Renal cortical epithelial cell (primary cell): ENCODE measurements around the gene SLC19A1. TPM values are rescaled to one million over a fixed set of nuclear protein-coding genes. Genes with fewer than 3 reads are reported as not detected.

Experiments used
- DNase-seq: peaks from one replicate; pipeline ENCODE4 v3.0.0-alpha.2; 2011; ENCODE audit warnings: low read depth
- total RNA-seq: library from RNA; depleted of rRNA; stranded (reverse); fragments of >200 nt; gene quantifications from 2 replicates; pipeline ENCODE4 v1.2.3, GENCODE V29; 2014

Gene SLC19A1
- total RNA-seq, 1 donor from 2014 or later: 8.2 TPM

DNA sequence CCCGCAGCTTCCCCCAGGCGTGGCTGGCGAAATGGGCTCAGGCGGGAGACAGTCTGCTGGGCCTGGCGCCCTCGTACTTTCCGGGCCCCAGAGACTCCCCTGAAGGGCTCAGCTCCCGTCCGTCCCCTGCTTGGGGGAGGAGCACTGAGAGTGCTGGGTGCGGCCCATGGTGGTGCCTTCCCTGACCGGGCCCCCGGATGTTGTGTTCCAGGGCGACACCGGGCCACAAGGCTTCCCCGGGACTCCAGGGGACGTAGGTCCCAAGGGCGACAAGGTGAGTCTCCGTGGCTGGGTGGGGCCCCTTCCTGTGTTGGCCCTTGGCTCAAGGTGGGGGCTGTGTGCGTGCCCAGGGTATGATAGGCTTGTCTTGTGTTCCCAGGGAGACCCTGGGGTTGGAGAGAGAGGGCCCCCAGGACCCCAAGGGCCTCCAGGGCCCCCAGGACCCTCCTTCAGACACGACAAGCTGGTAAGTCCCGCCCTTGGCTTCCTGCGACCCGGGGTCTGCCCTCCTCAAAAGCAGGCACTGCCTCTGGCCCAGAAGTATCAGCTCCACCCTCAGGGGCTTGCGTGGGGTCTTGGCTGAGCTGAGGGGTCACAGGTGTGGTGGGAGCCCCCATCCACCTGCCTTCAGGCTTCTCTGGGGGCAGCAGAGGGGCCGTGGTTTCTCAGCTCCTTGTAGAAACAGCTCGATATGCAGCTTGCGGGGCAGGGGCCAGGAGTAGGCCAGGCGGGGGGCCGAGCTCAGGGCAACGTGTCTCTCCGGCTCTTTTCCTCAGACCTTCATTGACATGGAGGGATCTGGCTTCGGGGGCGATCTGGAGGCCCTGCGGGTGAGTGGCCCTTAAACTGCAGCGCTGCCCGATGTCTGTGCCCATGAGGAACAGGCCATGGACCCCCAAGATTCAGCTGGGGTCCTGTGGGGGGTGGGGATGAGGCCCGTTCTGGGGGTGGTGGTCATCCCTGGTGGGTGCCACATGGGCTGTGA, 62.3 kb downstream of the SLC19A1 start:
- DNase-seq: no peak

GRCh38 chr21:45478816-45479669, 63.2 kb downstream of the SLC19A1 start:
- no peak for DNase-seq

- DNase-seq: no peak
These were observed 64.0 kb downstream of the SLC19A1 start for GRCh38 chr21:45478115-45478801.

GRCh38 chr21:45477176-45478114, 64.8 kb downstream of the SLC19A1 start:
- DNase-seq: no peak

DNA sequence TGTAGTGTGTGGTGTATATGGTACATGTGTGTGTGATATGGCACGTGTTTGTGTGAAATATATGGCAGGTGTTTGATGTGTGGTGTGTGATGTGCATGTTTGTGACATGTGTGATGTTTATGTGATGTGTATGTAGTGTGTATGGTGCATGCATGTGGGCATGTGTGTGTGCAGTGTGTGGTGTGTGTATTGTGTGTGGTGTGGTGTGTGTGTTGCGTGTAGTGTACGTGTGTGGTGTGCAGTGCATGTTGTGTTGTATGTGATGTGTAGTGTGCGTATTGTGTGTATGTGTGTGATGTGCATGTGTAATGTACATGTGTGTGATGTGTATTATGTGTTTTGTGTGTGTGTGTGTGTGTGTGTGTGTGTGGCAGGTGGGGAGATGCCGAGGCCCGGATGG, 65.7 kb downstream of the SLC19A1 start:
- no peak for DNase-seq

DNA sequence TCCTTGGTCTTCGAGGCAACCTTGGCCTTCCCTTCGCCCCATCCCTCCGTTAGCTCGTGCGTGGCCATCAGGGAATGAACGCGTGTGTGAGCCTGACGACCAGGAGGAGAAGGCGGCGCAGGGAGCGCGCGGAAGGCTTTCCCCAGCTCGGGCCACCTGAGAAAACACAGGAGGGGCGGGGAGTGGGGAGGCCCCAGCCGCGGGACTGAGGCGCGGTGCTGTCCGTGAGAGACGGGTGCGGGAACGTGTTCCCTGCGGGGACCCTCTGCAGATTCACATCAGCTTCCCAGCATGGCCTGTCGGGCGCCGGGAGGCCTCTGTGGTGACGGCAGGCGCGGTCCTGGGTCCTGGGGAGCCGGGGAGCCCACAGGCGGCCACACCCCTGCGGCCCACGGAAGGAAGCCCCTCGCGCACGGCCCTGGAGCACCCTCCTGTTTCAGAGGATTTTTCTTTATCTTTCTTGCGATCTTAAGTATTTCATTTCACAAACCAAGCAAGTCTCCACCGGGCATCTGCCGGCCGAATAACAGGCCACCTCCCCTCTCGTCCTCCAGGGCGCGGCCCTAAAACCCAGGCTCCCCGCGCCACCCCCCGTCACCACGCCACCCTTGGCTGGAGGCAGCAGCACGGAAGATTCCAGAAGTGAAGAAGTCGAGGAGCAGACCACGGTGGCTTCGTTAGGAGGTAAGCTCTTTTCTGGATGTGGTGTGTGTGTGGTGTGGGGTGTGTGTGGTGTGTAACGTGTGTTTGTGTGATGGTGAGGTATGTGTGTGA, 66.3 kb downstream of the SLC19A1 start:
- no peak for DNase-seq

- no peak for DNase-seq
These were observed 67.1 kb downstream of the SLC19A1 start for GRCh38 chr21:45475004-45475685.

DNA sequence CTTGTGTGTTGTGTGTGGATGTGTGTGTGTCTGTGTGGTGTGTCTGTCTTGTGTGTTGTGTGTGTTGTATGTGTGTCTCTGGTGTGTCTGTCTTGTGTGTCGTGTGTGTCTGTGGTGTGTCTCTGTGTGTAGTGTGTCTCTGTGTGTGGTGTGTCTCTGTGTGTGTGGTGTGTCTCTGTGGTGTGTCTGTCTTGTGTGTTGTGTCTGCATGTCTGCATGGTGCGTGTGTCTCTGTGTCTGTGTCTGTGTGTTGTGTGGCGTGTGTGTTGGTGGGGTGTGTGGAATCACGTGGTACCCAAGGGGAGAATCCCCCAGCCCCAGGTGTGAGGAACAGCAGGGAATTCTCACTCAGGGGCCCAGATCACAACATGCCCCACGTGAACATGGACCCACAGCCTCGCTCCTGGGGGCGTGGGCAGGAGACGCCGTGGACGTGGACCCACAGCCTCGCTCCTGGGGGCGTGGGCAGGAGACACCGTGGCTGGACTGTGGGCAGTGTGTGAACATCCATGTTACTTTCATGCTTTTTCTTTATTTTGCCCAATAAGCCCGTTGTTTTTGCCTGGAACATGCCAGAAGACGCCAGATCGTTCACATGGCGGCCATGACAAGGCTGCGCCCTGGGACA, 67.8 kb downstream of the SLC19A1 start:
- no peak for DNase-seq

- no peak for DNase-seq
These were observed 68.5 kb downstream of the SLC19A1 start for GRCh38 chr21:45473496-45474322.

GRCh38 chr21:45472445-45473365, 69.5 kb downstream of the SLC19A1 start:
- no peak for DNase-seq

DNA sequence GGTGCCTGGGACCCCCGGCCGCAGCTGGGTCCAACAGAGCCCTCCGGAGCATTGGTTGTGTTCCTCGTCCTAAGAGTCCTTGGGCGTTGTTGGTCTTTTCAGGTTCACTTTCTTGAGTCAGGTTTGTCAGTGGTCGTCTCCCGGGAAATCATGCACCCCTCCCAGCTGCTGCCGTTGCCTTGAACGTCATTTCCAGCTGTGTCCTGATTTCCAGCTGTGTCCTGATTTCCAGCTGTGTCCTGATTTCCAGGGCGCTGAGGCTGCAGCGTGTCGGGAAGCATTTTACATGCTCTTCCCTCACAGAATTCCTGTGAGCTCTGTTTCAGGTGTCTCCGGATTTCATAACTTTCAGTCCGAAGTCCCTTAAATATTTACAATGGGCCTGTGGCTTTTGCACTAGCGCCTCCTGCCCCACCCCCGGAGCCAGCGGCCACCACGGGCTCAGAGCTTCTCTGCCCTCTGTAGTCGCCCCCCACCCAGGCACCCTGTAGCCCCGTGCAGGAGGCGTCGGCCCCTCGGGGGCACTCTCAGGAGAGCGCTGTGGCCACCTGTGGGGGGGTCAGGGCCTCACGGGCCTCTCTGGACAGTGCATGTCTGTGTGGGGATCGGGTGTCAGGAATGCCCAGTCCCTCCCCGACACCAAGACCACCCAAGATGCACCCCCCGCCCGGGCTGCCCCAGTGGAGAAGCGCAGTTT, 70.6 kb downstream of the SLC19A1 start:
- peak; percentile 22 for DNase-seq

- peak; percentile 92 for DNase-seq
These were observed 71.3 kb downstream of the SLC19A1 start for GRCh38 chr21:45470773-45471524.

DNA sequence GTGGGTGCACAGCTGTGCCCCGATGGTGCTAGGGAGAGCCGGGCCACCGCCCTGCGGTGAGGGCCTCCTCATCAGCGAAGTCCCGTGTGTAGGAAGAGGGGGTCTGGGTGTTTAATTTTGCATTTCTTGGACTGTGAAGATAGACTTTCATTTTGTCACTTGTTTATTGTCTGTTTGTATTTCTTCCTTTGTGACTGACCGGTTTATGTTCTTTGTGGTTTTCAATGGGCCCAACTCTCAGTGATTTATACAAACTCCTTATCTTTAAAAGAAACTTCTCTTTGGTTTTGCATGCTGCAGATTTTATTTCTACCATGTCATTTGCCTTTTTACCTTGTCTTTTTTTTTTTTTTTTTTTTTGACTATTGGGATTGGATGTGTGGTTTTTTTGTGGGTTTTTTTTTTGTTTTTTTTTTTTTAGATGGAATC, 72.1 kb downstream of the SLC19A1 start:
- no peak for DNase-seq

DNA sequence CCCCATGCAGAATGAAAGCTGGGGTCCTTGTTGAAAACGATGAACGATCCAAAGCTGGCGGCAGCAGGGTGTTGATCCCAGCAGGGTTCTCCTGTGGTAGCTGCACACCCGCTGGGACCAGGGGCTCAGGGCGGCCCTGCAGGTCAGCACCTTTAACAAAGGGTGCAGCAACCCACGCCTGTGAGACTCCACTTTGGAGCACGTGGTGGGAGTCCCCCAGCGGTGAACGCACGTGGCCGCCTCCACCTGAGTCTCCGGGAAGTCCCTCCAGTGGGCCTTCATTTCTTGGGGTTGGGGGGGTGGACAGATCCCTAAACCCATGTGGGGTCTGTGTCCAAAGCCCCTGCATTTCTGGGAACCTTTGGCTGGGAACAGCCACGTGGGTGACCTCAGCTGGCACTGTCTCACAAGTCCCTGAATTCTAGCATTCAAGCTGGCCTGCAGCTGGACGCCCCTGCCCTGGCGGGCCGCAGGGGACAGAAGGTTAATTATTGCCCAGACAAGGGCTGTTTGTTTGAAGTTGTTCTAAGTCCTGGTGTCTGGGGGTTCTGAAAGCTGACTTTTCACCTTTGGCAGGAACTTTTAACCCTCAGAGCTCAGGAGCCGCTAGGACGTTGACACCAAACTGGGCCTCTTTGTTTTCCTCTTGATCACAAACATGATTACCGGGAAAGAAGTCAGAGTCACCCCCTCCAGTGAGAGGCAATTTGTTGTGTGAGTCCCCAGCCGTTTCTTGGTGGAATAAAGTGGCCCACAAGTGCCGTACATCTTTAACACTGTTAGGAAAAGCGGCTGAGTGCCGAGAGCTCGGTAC, 72.8 kb downstream of the SLC19A1 start:
- peak; percentile 56 for DNase-seq

GRCh38 chr21:45468971-45469272, 73.3 kb downstream of the SLC19A1 start:
- no peak for DNase-seq
